NCI-H748 treated with DMSO at 0.1 percent for 48 hours (cell line): ENCODE data around the gene HDGFL3.
"Not testable (repeated sequence)": the region's sequence is repeated elsewhere in the genome, so short reads cannot be mapped to it uniquely, and the experiment has no call there.

Experiments
- DNase-seq: peaks from one replicate; lab custom pipeline; 2025; lab: John Stamatoyannopoulos, UW

The HDGFL3 gene

GRCh38 chr15:83100097-83100646 lies 107.5 kb downstream of the HDGFL3 start:
- no peak for DNase-seq

- no peak for DNase-seq
Observed at GRCh38 chr15:83099290-83099689, 108.3 kb downstream of the HDGFL3 start.

DNA sequence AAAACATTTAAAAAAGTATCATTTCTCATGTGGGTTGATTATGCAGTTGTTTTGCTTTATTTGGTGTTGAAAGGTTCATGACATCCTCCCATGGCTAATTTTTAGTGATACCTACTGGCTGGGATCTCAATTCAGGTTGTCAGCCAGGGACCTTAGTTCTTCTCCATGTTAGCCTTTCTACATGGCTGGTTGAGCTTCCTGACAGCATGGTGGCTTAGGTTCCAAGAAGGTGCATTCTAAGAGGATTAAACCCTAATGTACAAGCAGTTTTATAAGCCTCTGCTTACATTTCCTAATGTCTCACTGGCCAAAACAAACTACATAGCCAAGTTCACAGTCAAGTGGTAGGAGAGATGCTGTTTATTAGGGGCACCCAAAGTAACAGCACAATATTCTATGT lies 109.5 kb downstream of the HDGFL3 start:
- no peak for DNase-seq

- no peak for DNase-seq
Observed at GRCh38 chr15:83094583-83094982, 113.0 kb downstream of the HDGFL3 start.

- no peak for DNase-seq
Observed at GRCh38 chr15:83092309-83092976, 115.2 kb downstream of the HDGFL3 start.

- DNase-seq: not testable (repeated sequence)
Observed at GRCh38 chr15:83091965-83092308, 115.7 kb downstream of the HDGFL3 start.

- no peak for DNase-seq
Observed at GRCh38 chr15:83090465-83090864, 117.2 kb downstream of the HDGFL3 start.

DNA sequence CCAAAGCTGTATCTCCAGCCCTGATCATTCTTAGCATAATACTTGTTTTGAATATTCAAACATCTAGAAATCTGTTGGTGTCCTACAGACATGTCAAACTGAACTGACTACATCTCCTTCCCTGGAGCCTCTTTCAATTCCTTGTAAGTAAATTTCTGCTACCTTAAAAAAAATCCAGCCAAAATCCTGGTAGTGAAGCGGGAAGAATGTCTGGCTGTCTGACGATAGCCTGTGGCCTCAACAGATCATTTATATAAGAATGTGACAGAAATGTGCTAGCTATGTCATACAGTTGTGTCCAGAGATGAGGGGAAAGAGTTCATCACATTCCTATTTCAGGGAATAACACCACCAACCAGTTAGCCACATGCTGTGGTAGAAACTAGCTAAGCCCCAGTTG lies 118.7 kb downstream of the HDGFL3 start:
- DNase-seq: no peak

DNA sequence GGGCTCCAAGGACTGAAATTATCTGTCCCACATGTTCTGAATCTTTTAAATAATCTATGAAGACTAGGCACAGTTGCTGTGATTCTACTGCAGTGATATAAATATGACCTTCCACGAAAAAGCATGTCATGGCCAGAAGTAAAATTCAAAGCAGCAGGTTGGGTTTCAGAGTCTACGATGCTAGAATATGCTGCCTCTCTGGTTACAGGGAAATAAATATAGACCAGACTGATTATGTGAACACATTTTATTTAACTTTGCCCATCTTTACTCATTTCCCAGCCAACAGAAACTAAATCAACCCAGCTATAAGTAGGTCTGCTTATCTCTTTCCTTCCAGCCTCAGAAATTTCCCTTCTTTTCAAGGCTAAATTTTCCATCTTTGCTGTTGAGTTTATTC lies 120.0 kb downstream of the HDGFL3 start:
- no peak for DNase-seq

- DNase-seq: not testable (repeated sequence)
Observed at GRCh38 chr15:83085864-83086552, 121.6 kb downstream of the HDGFL3 start.

DNA sequence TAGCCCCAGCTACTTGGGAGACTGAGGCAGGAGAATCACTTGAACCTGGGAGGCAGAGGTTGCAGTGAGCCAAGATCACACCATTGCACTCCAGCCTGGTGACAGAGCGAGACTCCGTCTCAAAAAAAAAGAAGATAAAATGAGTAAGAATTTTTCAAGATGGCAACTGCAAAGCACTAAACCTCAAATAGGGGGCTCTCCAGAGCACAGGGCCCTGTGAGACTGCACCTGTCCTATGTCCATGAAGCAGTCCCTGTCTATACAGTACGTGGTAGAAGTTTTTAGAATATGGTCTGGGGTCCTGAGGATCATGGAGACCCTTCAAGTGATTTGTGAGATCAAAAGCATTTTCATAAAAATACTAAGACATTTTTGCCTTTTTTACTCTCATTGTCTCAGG lies 122.2 kb downstream of the HDGFL3 start:
- not testable (repeated sequence) for DNase-seq

DNA sequence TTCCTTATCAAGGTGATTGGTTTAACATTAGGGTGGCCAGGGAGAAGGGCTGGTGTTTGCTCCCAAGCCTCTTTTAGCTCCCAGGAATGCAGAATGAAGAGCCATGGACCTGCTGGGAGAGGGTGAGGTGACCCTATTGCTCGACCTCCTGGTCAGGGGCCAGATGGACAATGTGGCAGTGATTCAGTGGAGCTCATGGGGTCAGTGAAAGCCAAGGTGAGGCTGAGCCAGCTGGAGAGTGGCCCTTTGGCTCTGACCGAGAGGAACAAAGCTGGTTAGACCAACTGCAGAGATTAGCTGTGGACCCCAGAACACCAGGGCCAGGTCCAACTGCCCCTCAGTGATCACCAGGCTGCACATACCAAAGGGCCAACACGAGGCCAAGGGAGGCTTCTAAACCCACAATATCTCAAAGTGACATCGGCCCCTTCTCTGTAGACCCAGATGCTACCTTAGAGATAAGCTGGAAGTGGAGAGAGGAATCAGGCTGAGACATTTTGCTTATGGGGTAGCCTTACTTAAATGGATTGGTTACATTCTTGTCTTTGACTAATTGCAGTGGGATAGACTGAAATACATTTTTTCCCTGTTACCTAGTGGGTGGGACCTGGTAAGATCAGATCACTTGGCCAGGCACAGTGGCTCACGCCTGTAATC lies 124.8 kb downstream of the HDGFL3 start:
- DNase-seq: no peak

GRCh38 chr15:83081256-83082014 lies 126.2 kb downstream of the HDGFL3 start:
- no peak for DNase-seq

DNA sequence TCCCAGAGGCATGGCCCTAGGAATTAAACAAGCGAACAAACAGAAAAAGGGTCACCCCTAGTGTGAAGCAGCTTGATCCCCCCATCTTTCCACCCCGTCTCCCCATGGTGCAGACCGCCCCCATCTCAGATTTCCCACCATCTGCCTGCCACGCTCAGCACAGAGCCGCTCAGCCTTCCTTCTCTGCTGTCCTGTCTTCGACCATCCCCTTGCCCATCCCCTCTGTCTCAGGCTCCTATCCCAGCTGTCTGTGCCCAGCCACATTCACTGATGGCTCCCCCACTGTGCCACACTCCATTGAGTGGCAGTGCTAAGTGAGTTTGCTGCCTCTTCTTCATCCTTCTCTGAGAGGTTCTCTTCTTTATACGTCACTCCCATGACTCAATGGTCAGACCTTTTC lies 128.9 kb downstream of the HDGFL3 start:
- DNase-seq: no peak
